ENCODE results near the gene ARAP1.

DNA sequence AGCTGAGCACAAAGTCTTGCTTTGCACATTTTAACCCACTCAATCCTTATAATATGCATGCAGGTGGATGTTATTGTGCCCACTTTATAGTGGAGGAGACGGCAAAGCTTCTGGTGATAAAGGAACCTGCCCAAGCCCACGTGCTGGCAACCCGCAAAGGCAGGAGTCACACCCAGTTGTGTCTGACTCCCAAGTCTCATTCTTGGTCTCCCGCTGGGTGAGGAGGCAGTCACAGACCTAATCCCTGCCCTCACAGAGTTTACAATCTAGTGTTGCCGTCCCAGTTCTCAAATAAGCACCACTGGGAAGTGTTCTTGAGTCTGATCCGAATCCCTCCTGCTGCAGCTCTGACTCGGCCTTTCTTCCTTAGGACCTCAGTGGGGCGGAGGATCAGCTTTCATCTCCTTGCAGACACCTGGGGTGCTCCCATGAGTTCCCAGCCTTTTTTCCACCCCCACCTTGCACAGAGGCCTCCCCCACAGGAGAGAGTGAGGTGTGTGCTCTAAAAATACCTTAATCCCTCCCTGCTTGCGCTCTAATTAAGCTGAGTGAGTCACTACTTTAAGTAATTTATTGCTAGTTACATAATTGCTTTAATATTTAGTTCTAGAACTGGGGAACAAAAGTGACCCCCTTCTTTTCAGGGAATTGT, 93.1 kb downstream of the ARAP1 start:
- TF ChIP-seq POLR2AphosphoS5 (IDR thresholded peaks at IDR 0.05) (no peak), POLR2A (IDR thresholded peaks at IDR 0.05) (no peak)
- TF ChIP-seq, protein P1, sequence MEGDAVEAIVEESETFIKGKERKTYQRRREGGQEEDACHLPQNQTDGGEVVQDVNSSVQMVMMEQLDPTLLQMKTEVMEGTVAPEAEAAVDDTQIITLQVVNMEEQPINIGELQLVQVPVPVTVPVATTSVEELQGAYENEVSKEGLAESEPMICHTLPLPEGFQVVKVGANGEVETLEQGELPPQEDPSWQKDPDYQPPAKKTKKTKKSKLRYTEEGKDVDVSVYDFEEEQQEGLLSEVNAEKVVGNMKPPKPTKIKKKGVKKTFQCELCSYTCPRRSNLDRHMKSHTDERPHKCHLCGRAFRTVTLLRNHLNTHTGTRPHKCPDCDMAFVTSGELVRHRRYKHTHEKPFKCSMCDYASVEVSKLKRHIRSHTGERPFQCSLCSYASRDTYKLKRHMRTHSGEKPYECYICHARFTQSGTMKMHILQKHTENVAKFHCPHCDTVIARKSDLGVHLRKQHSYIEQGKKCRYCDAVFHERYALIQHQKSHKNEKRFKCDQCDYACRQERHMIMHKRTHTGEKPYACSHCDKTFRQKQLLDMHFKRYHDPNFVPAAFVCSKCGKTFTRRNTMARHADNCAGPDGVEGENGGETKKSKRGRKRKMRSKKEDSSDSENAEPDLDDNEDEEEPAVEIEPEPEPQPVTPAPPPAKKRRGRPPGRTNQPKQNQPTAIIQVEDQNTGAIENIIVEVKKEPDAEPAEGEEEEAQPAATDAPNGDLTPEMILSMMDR (IDR thresholded peaks at IDR 0.05): no peak
